Gastrocnemius medialis (tissue), 4 donors: Measurements from ENCODE around the gene PARN. TPM values are rescaled to one million over a fixed set of nuclear protein-coding genes. Genes with fewer than 3 reads are reported as not detected.
"Not testable (repeated sequence)": the region's sequence is repeated elsewhere in the genome, so short reads cannot be mapped to it uniquely, and the experiment has no call there.

ENCODE experiments used
- ATAC-seq, 2 donors: fragments of 150-250 bp; one replicate each; pipeline ENCODE4 v1.9.1; 2016
- DNase-seq, 2 donors: peaks; one replicate each; pipeline ENCODE4 v3.0.0-alpha.2; 2019
- H3K27ac ChIP-seq, 4 donors: fragments of 200-600 bp; sonication (generic); 1 replicate in 1 of 4; 2 replicates in 3 of 4; pipeline ENCODE4 v1.5.1; 2016 to 2018; ENCODE audit warnings: mild to moderate bottlenecking in 2 of 4, moderate library complexity in 1 of 4
- H3K27me3 ChIP-seq, 3 donors: fragments of 200-600 bp; sonication (generic) in 2 of 3; 1 replicate in 1 of 3; 2 replicates in 2 of 3; pipeline versions ENCODE4 v1.5.1 to v1.6.0; 2016 to 2019; ENCODE audit warnings: mild to moderate bottlenecking in 1 of 3, moderate library complexity in 1 of 3
- H3K36me3 ChIP-seq, 2 donors: fragments of 200-600 bp; sonication (generic) in 1 of 2; one replicate each; pipeline ENCODE4 v1.5.1; 2017 to 2018
- H3K4me1 ChIP-seq, 2 donors: fragments of 200-600 bp; sonication (generic) in 1 of 2; one replicate each; pipeline ENCODE4 v1.5.1; 2016 to 2017; ENCODE audit warnings: mild to moderate bottlenecking in 2 of 2
- H3K4me3 ChIP-seq, 4 donors: fragments of 200-600 bp; sonication (generic) in 3 of 4; 1 replicate in 1 of 4; 2 replicates in 3 of 4; pipeline ENCODE4 v1.5.1; 2016 to 2019; ENCODE audit warnings: mild to moderate bottlenecking in 2 of 4
- H3K9me3 ChIP-seq, 3 donors: fragments of 200-600 bp; sonication (generic) in 2 of 3; 1 replicate in 1 of 3; 2 replicates in 2 of 3; pipeline ENCODE4 v1.5.1; 2016 to 2019
- CTCF ChIP-seq, 5 experiments: fragments of 450-650 bp in 3 of 5; fragments of 200-600 bp in 2 of 5; sonication (generic) in 2 of 5; IDR thresholded peaks in 4 of 5; conservative IDR thresholded peaks in 1 of 5; 1 replicate in 4 of 5; 2 replicates in 1 of 5; pipeline ENCODE4 v1.5.1; 2016 to 2019; ENCODE audit warnings: antibody characterized with exemption in 5 of 5, mild to moderate bottlenecking in 3 of 5, moderate library complexity in 3 of 5
- POLR2A ChIP-seq, 2 donors: fragments of 450-650 bp; IDR thresholded peaks; one replicate each; pipeline ENCODE4 v1.6.1; 2017; ENCODE audit warnings: antibody characterized with exemption in 2 of 2, mild to moderate bottlenecking in 2 of 2, moderate library complexity in 2 of 2
- in situ Hi-C, 4 donors: fragments of 200-750 bp; cut with MboI; loops; one replicate each; pipeline versions ENCODE4 v1.15.0 to v1.8.0; 2017; ENCODE audit warnings: low sequenced_read_pairs in 4 of 4
- intact Hi-C: fragments of 100-400 bp; cut with DNase I; formaldehyde crosslinking; loops from one replicate; pipeline ENCODE4 v1.15.1; 2023; ENCODE audit warnings: low total_unique reads
- total RNA-seq, 4 donors: library from RNA; depleted of rRNA; stranded (reverse); fragments of >200 nt; gene quantifications; one replicate each; pipeline versions ENCODE4 v1.1.0 to v1.2.3, GENCODE V29; 2016

Gene PARN
- total RNA-seq, 4 donors from 2014 or later = 18.8 to 44.9 (median 31.2) TPM

GRCh38 chr16:14436401-14436955 is 193.6 kb downstream of the PARN start:
- in situ Hi-C loops = loop anchor here in 1 of 4 donors (10.0 kb wide), 1 partner anchor 132 kb away; no protein-coding TSS in a partner anchor
- intact Hi-C loops = loop anchor here (5.0 kb wide), 3 partner anchors 51 to 134 kb away; no protein-coding TSS in a partner anchor
- peak overlapping the region; percentile 77 to 85 (median 82) for H3K27ac ChIP-seq
- TF ChIP-seq POLR2A (IDR thresholded peaks at IDR 0.05) (peak in 1 of 2 donors; percentile 17), CTCF (IDR thresholded peaks at IDR 0.05 in 4 of 5, conservative IDR thresholded peaks at IDR 0.05 in 1 of 5) (no peak)
- no peaks in the 10 kb centered on the region for H3K36me3 ChIP-seq
- no peaks in the 10 kb centered on the region for H3K27me3 ChIP-seq
- peak overlapping the region; percentile 22 to 40 (median 32) for H3K4me3 ChIP-seq
- H3K4me1 ChIP-seq = peaks cover 8 to 17% of the 10 kb centered on the region in 2 donors
- ATAC-seq (peak; percentile 92 to 97), DNase-seq (peak; percentile 78 to 92)
- H3K9me3 ChIP-seq = no peaks in the 10 kb centered on the region

- DNase-seq (no peak), ATAC-seq (no peak)
- Histone ChIP-seq H3K9me3 (no peaks in the 10 kb centered on the region), H3K27me3 (no peaks in the 10 kb centered on the region), H3K4me1 (peaks cover 5 to 13% of the 10 kb centered on the region in 2 donors), H3K36me3 (no peaks in the 10 kb centered on the region), H3K4me3 (no peak overlapping the region), H3K27ac (no peak overlapping the region)
- intact Hi-C loops (loop anchor here (5.0 kb wide), 3 partner anchors 52 to 133 kb away; no protein-coding TSS in a partner anchor), in situ Hi-C loops (loop anchor here in 1 of 4 donors (10.0 kb wide), 1 partner anchor 130 kb away; no protein-coding TSS in a partner anchor)
- no peak for TF ChIP-seq CTCF (IDR thresholded peaks at IDR 0.05 in 4 of 5, conservative IDR thresholded peaks at IDR 0.05 in 1 of 5)
- no peak for TF ChIP-seq POLR2A (IDR thresholded peaks at IDR 0.05)
Measured at GRCh38 chr16:14434860-14435259, 195.2 kb downstream of the PARN start.

DNA sequence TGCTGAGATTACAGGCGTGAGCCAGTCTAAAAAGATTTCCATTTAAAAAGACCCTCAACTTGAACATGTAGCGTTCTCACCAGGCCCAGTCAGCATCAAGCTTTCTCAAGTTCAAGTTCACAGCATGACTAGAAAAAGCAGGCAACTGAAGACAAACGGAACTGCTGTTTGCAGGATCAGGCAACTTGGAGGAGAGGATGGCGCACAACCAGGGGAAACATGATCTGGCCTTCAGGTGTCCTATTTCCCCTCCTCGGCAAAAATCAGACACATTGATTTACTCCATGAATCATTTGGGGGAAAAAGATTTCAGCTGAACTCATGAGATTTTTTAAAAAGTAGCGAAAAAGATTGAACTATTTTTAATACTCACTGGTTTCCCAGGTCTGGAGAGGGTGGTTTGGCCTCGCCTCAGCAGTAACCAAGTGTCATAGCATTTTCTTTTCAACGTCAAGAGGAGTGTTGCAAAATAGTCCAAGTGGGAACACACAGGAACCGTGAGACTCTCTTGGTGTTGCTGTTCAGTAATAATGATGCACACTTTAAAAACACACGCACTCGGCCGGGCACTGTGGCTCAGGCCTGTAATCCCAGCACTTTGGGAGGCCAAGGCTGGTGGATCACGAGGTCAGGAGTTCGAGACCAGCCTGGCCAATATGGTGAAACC is 201.0 kb downstream of the PARN start:
- DNase-seq = peak; percentile 46 to 65
- H3K4me3 ChIP-seq = not testable (repeated sequence)
- H3K27ac ChIP-seq = peak overlapping the region; percentile 62 to 81 (median 72)

DNA sequence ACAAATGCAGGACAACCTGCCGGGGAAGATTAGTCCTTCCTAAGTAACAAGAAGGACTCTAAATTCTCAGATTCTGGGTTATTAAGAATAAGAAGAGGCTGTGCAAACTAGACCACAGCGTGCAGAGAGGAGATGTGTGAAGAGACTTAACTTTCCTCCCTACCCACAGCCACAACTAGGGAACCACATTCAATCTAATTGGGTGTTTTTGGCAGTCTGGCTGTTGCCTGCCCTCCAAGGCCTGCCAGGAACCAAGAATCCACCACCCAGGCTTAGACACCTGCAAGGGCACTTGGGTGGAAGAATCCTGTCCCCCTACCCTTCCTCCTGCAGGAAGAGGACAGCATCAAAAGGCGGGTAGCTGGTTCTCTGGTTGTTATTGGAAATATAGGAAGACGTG is 202.0 kb downstream of the PARN start:
- in situ Hi-C loops (no loop called here), intact Hi-C loops (no loop called here)
- DNase-seq (no peak), ATAC-seq (no peak)
- no peak overlapping the region for H3K4me3 ChIP-seq
- H3K27ac ChIP-seq = peak overlapping the region in 2 of 4 donors; percentile 67 to 81
- no peaks in the 10 kb centered on the region for H3K27me3 ChIP-seq
- no peaks in the 10 kb centered on the region for H3K36me3 ChIP-seq
- H3K4me1 ChIP-seq = peaks cover 27 to 32% of the 10 kb centered on the region in 2 donors
- H3K9me3 ChIP-seq = no peaks in the 10 kb centered on the region
- TF ChIP-seq POLR2A (IDR thresholded peaks at IDR 0.05) (no peak), CTCF (IDR thresholded peaks at IDR 0.05 in 4 of 5, conservative IDR thresholded peaks at IDR 0.05 in 1 of 5) (no peak)

More for the DNA sequence above, 201.0 kb downstream of the PARN start:
- peak; percentile 81 to 90 for ATAC-seq
- intact Hi-C loops, H3K36me3 ChIP-seq, H3K27me3 ChIP-seq, in situ Hi-C loops, H3K9me3 ChIP-seq: not testable (repeated sequence)
- peaks cover 18 to 21% of the 10 kb centered on the region in 2 donors for H3K4me1 ChIP-seq

- peak overlapping the region in 1 of 4 donors; percentile 23 for H3K27ac ChIP-seq
- no peak for DNase-seq
- H3K4me3 ChIP-seq = no peak overlapping the region
- H3K4me1 ChIP-seq = peaks cover 31 to 37% of the 10 kb centered on the region in 2 donors
- no peaks in the 10 kb centered on the region for H3K27me3 ChIP-seq
- intact Hi-C loops (no loop called here), in situ Hi-C loops (no loop called here)
- ATAC-seq = no peak
- H3K9me3 ChIP-seq = no peaks in the 10 kb centered on the region
- no peaks in the 10 kb centered on the region for H3K36me3 ChIP-seq
- TF ChIP-seq CTCF (IDR thresholded peaks at IDR 0.05 in 4 of 5, conservative IDR thresholded peaks at IDR 0.05 in 1 of 5) (no peak), POLR2A (IDR thresholded peaks at IDR 0.05) (no peak)
Measured at GRCh38 chr16:14427371-14427948, 202.6 kb downstream of the PARN start.
